GM21367 (cell line): ENCODE data around the gene SH2D3C.

Experiments
- ATAC-seq: cut with Tn5 transposase; IDR thresholded peaks from one replicate; pipeline ENCODE4 v1.9.1; 2021; ENCODE audit not compliant: unreplicated experiment

Gene SH2D3C

DNA sequence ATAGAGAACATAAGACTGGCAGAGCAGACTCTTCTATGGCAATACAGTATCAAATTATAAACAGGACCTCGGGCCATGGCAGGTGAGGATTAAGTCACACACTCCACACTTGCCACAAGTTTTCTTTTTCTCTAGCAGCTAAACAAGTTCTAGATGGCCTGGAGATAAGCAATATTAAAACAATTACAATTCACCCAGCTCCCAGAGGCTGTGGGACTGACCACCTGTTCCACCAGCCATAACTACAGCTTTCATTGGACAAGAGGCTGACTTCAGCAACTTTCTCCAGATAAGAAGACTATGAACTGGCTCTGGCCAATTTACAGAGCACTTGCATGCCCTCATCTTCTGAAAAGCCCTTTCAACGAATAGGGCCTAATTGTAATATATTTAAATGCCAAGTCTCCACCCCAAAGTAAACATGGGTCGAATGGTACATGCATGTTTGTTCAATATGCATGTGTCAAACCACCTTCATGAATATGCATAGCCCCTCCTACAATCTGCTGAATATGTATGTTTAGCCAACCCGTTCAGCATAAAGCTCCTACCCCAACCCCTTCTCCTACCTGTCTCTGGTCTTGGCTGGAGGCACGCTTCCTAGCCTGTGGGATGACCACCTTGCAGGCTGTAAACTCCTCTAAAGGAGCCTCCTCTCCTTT lies 77.7 kb downstream of the SH2D3C start:
- no peak for ATAC-seq

DNA sequence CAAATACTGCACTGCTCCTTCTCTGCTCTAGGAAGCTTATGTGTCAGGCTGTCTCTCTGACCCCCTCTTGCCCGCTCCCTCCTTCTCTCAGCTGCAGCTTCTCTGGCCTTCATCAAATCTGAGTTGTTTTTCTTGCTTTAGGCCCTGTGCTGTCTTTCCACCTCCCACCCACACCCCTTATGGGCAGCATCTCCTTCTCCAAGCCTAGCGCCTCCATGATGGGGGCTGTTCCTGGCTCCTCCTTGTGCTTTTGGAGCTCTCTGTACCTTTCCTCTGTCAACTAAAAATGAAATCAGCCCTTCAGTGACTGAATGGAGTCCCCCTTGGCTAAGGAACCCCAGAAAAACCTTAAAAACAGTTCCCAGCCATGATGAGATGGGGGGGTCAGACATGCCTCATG lies 78.3 kb downstream of the SH2D3C start:
- ATAC-seq, result no peak

GRCh38 chr9:127698985-127699670 lies 79.3 kb downstream of the SH2D3C start:
- peak; percentile 85 for ATAC-seq

- no peak for ATAC-seq
These were observed 80.1 kb downstream of the SH2D3C start for GRCh38 chr9:127698386-127698785.

DNA sequence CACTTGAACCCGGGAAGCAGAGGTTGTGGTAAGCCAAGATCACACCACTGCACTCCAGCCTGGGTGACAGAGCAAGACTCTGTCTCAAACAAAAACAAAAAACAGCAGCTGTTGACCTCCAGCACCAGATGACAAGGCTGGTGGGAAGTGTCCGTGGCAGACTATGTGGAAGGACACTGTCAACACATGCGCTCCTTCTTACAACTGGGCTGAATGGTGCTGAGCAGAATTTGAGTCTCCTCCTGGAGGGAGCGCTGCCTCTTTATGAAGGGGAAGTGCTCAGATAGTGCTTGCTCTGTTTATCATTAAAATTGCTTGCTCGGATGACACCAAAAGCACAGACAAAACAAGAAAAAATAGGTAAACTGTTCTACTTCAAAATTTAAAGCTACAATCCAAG lies 80.9 kb downstream of the SH2D3C start:
- ATAC-seq, result no peak

- no peak for ATAC-seq
These were observed 83.4 kb downstream of the SH2D3C start for GRCh38 chr9:127694890-127695720.

GRCh38 chr9:127693697-127694096 lies 84.8 kb downstream of the SH2D3C start:
- ATAC-seq, result no peak

GRCh38 chr9:127693143-127693542 lies 85.3 kb downstream of the SH2D3C start:
- no peak for ATAC-seq

DNA sequence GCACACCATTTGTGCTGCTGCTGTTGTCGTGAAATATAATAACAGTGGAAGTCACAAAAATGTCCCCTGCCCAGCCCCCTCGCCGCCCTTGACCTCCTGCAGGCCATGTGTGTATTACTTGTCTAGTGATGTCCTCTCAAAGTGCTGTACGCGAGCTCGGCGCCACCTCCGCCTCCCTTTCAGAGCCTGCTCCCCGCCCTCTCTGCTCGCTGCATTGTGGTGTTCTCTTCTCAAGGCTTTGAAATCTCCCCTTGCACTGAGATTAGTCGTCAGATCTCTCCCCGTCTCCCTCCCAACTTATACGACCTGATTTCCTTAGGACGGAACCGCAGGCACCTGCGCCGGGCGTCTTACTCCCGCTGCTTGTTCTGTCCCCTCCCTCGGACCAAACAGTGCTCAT lies 86.4 kb downstream of the SH2D3C start:
- ATAC-seq, result no peak

GRCh38 chr9:127690735-127691134 lies 87.7 kb downstream of the SH2D3C start:
- ATAC-seq, result no peak

DNA sequence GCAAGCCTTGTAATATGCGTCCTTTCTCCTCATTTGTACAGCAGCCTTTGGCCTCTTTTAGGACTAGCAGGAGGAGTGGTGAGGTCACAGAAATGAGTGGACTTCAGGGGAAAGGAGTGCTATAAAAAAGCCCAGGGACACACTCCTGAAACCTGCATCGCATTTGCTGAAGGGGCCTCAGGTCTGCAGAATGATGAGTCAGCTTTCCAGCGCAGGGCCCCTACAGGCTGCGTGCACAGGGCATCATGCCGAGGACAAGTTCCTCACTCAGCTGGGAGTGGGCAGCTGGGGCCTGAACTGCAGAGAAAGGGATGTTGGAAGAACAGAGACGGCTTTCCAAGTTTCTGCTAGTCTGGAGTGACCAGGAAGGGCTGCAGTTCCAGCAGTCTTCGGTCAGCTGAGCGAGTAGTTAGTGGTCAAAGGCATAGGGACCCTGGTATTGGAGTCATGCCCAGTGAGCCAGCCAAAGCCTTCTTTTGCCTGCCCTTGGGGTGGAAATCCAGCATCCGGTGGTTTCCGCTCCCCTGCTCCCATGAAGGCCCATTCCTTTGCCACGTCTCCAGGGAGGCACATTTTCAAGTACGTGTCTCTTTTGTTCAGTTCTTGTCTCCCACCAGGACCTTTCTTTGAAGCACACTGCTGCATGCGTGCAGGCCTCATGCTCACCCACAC lies 89.0 kb downstream of the SH2D3C start:
- no peak for ATAC-seq
